GM12878 (cell line): ENCODE measurements around the gene CLEC4G.

Experiments
- ATF3 ChIP-seq: IDR thresholded peaks from 2 replicates; pipeline ENCODE4 v1.6.1; 2011; ENCODE audit warnings: low read depth, mild to moderate bottlenecking, low read length, moderate library complexity, borderline replicate concordance; ENCODE audit errors: extremely low read depth
- CTCF ChIP-seq, 3 experiments: IDR thresholded peaks in 2 of 3; conservative IDR thresholded peaks in 1 of 3; 2 replicates each; pipeline ENCODE4 v1.5.1; 2011; ENCODE audit warnings: low read depth in 3 of 3, low read length in 3 of 3, mild to moderate bottlenecking in 3 of 3, control low read depth in 2 of 3, moderate library complexity in 2 of 3, inconsistent platforms in 1 of 3, mixed read lengths in 1 of 3; ENCODE audit not compliant: control insufficient read depth in 2 of 3, insufficient read depth in 1 of 3; ENCODE audit errors: extremely low read depth in 1 of 3
- HDGF ChIP-seq: fragments of 450-650 bp; IDR thresholded peaks from 2 replicates; pipeline ENCODE4 v1.6.1; 2016; ENCODE audit warnings: antibody characterized with exemption
- NR2C2 ChIP-seq: IDR thresholded peaks from 2 replicates; pipeline ENCODE4 v1.6.1; 2011; ENCODE audit warnings: borderline replicate concordance, low read depth; ENCODE audit not compliant: control insufficient read depth, insufficient read length
- TCF7 ChIP-seq: IDR thresholded peaks from 2 replicates; pipeline ENCODE4 v1.6.1; 2014; ENCODE audit warnings: antibody characterized with exemption, borderline replicate concordance

GRCh38 chr19:7694499-7694898, 37.4 kb downstream of the CLEC4G start:
- no peak for TF ChIP-seq CTCF (IDR thresholded peaks at IDR 0.05 in 2 of 3, conservative IDR thresholded peaks at IDR 0.05 in 1 of 3; ENCODE audit: control insufficient read depth in 2 of 3, extremely low read depth in 1 of 3, insufficient read depth in 1 of 3, low read depth in 3 of 3, low read length in 3 of 3)
- TF ChIP-seq ATF3 = no peak
- TF ChIP-seq TCF7 = no peak
- no peak for TF ChIP-seq HDGF
- no peak for TF ChIP-seq NR2C2
